ENCODE measurements around the gene ZSWIM5.
"Not testable (repeated sequence)": the region's sequence is repeated elsewhere in the genome, so short reads cannot be mapped to it uniquely, and the experiment has no call there.

Gene ZSWIM5

GRCh38 chr1:45001011-45001481 is 205.4 kb downstream of the ZSWIM5 start:
- no peak for DNase-seq

DNA sequence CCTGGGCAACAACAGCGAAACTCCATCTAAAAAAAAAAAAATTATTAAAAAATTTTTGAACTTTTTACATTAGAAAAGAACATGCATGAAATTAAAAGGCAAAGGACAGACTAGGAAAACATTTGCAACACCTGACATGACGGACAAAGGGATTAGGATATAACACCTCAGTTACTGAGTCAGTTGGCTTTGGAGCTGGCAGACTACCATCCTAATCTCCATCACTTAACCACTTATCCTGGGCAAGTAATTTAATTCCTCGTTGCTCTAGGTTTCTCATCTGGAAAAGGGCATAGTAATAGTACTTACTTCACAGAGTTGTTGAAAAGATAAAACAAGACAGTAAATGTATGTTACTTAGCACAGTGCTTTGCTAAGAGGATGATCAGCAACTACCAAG is 207.2 kb downstream of the ZSWIM5 start:
- no peak for DNase-seq

- no peak for DNase-seq
Measured at GRCh38 chr1:44995467-44996238, 210.8 kb downstream of the ZSWIM5 start.

DNA sequence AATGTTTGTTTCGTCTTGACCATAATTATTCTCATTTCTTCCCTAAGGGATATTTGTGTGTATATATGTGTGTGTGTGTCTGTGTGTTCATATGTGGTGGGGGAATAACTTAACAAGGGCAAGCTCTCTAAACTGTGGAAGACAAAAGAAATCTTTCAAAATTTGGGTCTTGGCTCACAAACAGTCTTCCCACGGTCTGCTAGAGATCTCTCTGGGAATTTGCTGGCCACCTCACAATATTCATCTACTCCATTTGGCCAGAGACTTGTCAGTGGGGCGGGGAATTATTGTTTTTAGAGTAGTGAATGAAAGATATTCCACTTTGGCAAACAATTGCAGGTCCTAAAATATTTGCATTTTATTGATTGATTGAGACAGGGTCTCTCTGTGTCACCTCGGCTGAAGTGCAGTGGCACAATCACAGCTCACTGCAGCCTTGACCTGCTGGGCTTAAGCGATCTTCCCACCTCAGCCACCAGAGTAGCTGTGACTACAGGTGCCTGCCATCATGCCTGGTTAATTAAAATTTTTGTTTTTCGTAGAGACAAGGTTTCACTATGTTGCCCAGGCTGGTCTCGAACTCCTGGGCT is 212.0 kb downstream of the ZSWIM5 start:
- DNase-seq, result no peak

DNA sequence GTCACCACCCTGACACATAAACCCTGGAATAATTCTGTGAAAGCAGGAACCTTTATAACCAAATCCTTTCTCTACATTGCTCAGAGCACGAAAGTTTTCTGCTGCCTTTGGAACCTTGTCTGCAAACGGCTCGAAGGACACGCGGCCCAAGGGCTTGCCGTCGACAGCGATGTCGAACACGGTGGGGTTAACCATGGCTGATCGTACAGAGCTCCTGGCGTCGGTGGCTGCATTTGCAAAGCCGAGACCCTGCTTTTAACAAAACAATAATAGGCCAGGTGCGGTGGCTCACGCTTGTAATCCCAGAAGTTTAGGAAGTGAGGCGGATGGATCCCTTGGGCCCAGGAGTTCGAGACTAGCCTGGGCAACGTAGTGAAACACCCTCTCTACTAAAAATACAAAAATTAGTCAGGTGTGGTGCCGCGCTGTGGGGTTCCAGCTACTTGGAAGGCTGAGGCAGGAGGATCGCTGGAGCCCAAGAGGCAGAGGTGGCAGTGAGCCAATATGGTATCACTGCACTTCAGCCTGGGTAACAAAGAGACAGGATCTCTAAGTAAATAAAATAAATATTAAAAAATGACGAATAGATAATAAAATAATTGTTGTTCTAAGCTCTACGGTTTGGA is 217.8 kb downstream of the ZSWIM5 start:
- no peak for DNase-seq

GRCh38 chr1:44985747-44986359 is 220.6 kb downstream of the ZSWIM5 start:
- no peak for DNase-seq

DNA sequence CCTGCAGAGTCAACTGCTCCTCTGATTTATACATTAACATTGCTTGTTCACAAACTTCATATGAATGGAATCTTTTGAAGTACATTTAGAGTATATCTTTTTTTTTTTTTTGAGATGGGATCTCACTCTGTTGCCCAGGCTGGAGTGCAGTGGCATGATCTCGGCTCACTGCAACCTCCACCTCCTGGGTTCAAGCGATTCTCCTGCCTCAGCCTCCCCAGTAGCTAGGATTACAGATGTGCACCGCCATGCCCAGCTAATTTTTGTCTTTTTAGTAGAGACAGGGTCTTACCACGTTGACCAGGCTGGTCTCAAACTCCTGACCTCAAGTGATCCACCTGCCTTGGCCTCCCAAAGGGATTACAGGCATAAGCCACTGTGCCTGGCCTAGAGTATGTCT is 229.0 kb downstream of the ZSWIM5 start:
- not testable (repeated sequence) for DNase-seq

GRCh38 chr1:44976252-44976651 is 230.2 kb downstream of the ZSWIM5 start:
- DNase-seq, result no peak

DNA sequence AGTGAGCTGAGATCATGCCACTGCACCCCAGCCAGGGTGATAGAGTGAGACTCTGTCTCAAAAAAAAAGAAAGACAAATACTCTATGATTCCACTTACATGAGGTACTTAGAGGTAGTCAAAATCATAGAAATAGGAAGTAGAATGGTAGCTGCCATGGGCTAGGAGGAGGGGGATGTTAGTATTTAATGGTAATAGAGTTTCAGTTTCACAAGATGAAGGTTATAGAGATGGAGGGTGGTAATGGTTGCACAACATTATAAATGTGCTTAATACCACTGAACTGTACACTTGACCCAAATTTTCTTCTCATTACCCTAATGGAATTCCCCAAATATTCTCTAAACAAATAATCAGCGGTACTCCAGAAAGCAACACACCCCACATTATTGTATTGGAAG is 232.8 kb downstream of the ZSWIM5 start:
- DNase-seq, result no peak

- no peak for DNase-seq
Measured at GRCh38 chr1:44970317-44970716, 236.1 kb downstream of the ZSWIM5 start.

Data from CD4-positive, alpha-beta T cell treated with Interleukin-15 for 1 hour (primary cell).